H9 (cell line): ENCODE measurements around the gene IL1RAP. TPM values are rescaled to one million over a fixed set of nuclear protein-coding genes. Genes with fewer than 3 reads are reported as not detected.
"Not testable (repeated sequence)": the region's sequence is repeated elsewhere in the genome, so short reads cannot be mapped to it uniquely, and the experiment has no call there.

ENCODE experiments used
- DNase-seq: peaks from one replicate; pipeline ENCODE4 v3.0.0-alpha.2; 2017
- H2AFZ ChIP-seq: one replicate; pipeline ENCODE4 v1.6.1; 2013; ENCODE audit warnings: mild to moderate bottlenecking, low read length, control low read depth, moderate library complexity
- H2AK5ac ChIP-seq: 2 replicates; pipeline ENCODE4 v1.6.1; 2013; ENCODE audit warnings: low read length, control low read depth, mixed read lengths; ENCODE audit not compliant: insufficient read length
- H2BK120ac ChIP-seq: one replicate; pipeline ENCODE4 v1.6.1; 2013; ENCODE audit warnings: low read depth, mild to moderate bottlenecking, low read length, control low read depth, inconsistent platforms; ENCODE audit not compliant: poor library complexity, severe bottlenecking
- H2BK12ac ChIP-seq: 2 replicates; pipeline ENCODE4 v1.6.1; 2013; ENCODE audit warnings: low read length, control low read depth, mixed read lengths, low read depth; ENCODE audit not compliant: insufficient read length
- H2BK15ac ChIP-seq: 2 replicates; pipeline ENCODE4 v1.6.1; 2013; ENCODE audit warnings: low read depth, low read length, control low read depth
- H2BK20ac ChIP-seq: one replicate; pipeline ENCODE4 v1.6.1; 2013; ENCODE audit warnings: low read depth, mild to moderate bottlenecking, low read length, control low read depth, inconsistent platforms; ENCODE audit not compliant: poor library complexity, severe bottlenecking
- H2BK5ac ChIP-seq: 2 replicates; pipeline ENCODE4 v1.6.1; 2013; ENCODE audit warnings: low read length, control low read depth, mixed read lengths; ENCODE audit not compliant: insufficient read length
- H3K14ac ChIP-seq: 2 replicates; pipeline ENCODE4 v1.6.1; 2013; ENCODE audit warnings: low read length, control low read depth; ENCODE audit not compliant: insufficient read depth
- H3K18ac ChIP-seq: 2 replicates; pipeline ENCODE4 v1.6.1; 2013; ENCODE audit warnings: low read depth, mild to moderate bottlenecking, mixed read lengths, low read length, control low read depth; ENCODE audit not compliant: insufficient read length
- H3K23ac ChIP-seq: 2 replicates; pipeline ENCODE4 v1.6.1; 2013; ENCODE audit warnings: low read length, control low read depth, mixed read lengths, low read depth; ENCODE audit not compliant: insufficient read length
- H3K23me2 ChIP-seq: 2 replicates; pipeline ENCODE4 v1.6.1; 2013; ENCODE audit warnings: low read depth, mild to moderate bottlenecking, mixed read lengths, low read length, control low read depth; ENCODE audit not compliant: insufficient read length, poor library complexity, severe bottlenecking
- H3K27ac ChIP-seq: 2 replicates; pipeline ENCODE4 v1.5.1; 2013; ENCODE audit warnings: low read length, control low read depth, mixed read lengths, low read depth; ENCODE audit not compliant: insufficient read length
- H3K27me3 ChIP-seq: 2 replicates; pipeline ENCODE4 v1.6.1; 2013; ENCODE audit warnings: low read length, control low read depth, inconsistent platforms; ENCODE audit not compliant: insufficient read depth
- H3K4ac ChIP-seq: 2 replicates; pipeline ENCODE4 v1.6.1; 2013; ENCODE audit warnings: low read depth, mild to moderate bottlenecking, control low read depth, inconsistent platforms, low read length, moderate library complexity
- H3K4me1 ChIP-seq: 2 replicates; pipeline ENCODE4 v1.6.1; 2013; ENCODE audit warnings: low read length, control low read depth, inconsistent platforms; ENCODE audit not compliant: insufficient read depth
- H3K4me2 ChIP-seq: 2 replicates; pipeline ENCODE4 v1.6.1; 2013; ENCODE audit warnings: low read length, control low read depth, mixed read lengths; ENCODE audit not compliant: insufficient read length, insufficient read depth
- H3K56ac ChIP-seq: 2 replicates; pipeline ENCODE4 v1.6.1; 2013; ENCODE audit warnings: low read depth, mild to moderate bottlenecking, mixed read lengths, low read length, control low read depth; ENCODE audit not compliant: insufficient read length
- H3K79me1 ChIP-seq: 2 replicates; pipeline ENCODE4 v1.6.1; 2013; ENCODE audit warnings: low read depth, mild to moderate bottlenecking, moderate library complexity, low read length, control low read depth, inconsistent platforms; ENCODE audit not compliant: insufficient read depth, poor library complexity, severe bottlenecking
- H3K79me2 ChIP-seq: 2 replicates; pipeline ENCODE4 v1.6.1; 2013; ENCODE audit warnings: low read length, control low read depth, inconsistent platforms; ENCODE audit not compliant: insufficient read depth
- H3K9ac ChIP-seq: 2 replicates; pipeline ENCODE4 v1.6.1; 2013; ENCODE audit warnings: low read length, control low read depth, mixed read lengths; ENCODE audit not compliant: insufficient read length; ENCODE audit errors: extremely low read depth
- H3K9me3 ChIP-seq: one replicate; pipeline ENCODE4 v1.6.1; 2013; ENCODE audit warnings: low read depth, low read length, inconsistent platforms; ENCODE audit not compliant: control insufficient read depth
- H3T11ph ChIP-seq: one replicate; pipeline ENCODE4 v1.6.1; 2013; ENCODE audit warnings: mild to moderate bottlenecking, low read length, control low read depth, inconsistent platforms
- H4K20me1 ChIP-seq: one replicate; pipeline ENCODE4 v1.6.1; 2013; ENCODE audit not compliant: control insufficient read depth, insufficient read length, insufficient read depth
- H4K5ac ChIP-seq: 2 replicates; pipeline ENCODE4 v1.6.1; 2013; ENCODE audit warnings: low read depth, mild to moderate bottlenecking, mixed read lengths, low read length, control low read depth; ENCODE audit not compliant: insufficient read length
- H4K8ac ChIP-seq: replicated peaks from 2 replicates; pipeline ENCODE4 v1.6.1; 2013; ENCODE audit warnings: low read length, control low read depth, mixed read lengths, low read depth; ENCODE audit not compliant: insufficient read length
- H4K91ac ChIP-seq: 2 replicates; pipeline ENCODE4 v1.6.1; 2013; ENCODE audit warnings: low read depth, mild to moderate bottlenecking, moderate library complexity, mixed read lengths, low read length, control low read depth; ENCODE audit not compliant: insufficient read length
- H3K27ac Mint-ChIP-seq, 3 experiments: 2 replicates in 2 of 3; 3 replicates in 1 of 3; pipeline ENCODE4 v1.8.0; 2020 to 2021; ENCODE audit warnings: mixed read lengths in 3 of 3, mild to moderate bottlenecking in 1 of 3, moderate library complexity in 1 of 3
- H3K27me3 Mint-ChIP-seq: 2 replicates; pipeline ENCODE4 v1.8.0; 2021; ENCODE audit warnings: low read depth, mild to moderate bottlenecking, moderate library complexity, mixed read lengths
- H3K36me3 Mint-ChIP-seq, 3 experiments: 2 replicates in 2 of 3; 3 replicates in 1 of 3; pipeline ENCODE4 v1.8.0; 2020 to 2021; ENCODE audit warnings: low read depth in 3 of 3, mixed read lengths in 3 of 3; ENCODE audit not compliant: insufficient read depth in 1 of 3
- H3K4me1 Mint-ChIP-seq, 2 experiments: 2 replicates each; pipeline ENCODE4 v1.8.0; 2020; ENCODE audit warnings: mixed read lengths in 2 of 2
- H3K4me3 Mint-ChIP-seq, 2 experiments: 2 replicates in 1 of 2; 3 replicates in 1 of 2; pipeline ENCODE4 v1.8.0; 2020 to 2021; ENCODE audit warnings: mild to moderate bottlenecking in 2 of 2, mixed read lengths in 2 of 2, moderate library complexity in 1 of 2
- H3K9me3 Mint-ChIP-seq, 2 experiments: 2 replicates in 1 of 2; 3 replicates in 1 of 2; pipeline ENCODE4 v1.8.0; 2020; ENCODE audit warnings: mild to moderate bottlenecking in 2 of 2, mixed read lengths in 2 of 2, moderate library complexity in 1 of 2
- WGBS: extraction: QIAGEN DNeasy Blood & Tissue Kit; methylation state at CpG from one replicate; pipeline ENCODE4 v1.1.7; 2013; ENCODE audit warnings: missing lambda C conversion rate, low lambda C conversion rate, mixed read lengths; ENCODE audit not compliant: insufficient read length; ENCODE audit errors: extremely low coverage; 5-methylcytosine and 5-hydroxymethylcytosine counted together
- total RNA-seq: library from RNA; stranded (reverse); gene quantifications from 2 replicates; pipeline ENCODE4 v1.2.1, GENCODE V29; 2021
- TF ChIP-seq, protein P1 (sequence below): fragments of 200-600 bp; sonication (generic); conservative IDR thresholded peaks from 3 replicates; pipeline ENCODE4 v1.8.0; 2021; ENCODE audit warnings: antibody characterized with exemption, mild to moderate bottlenecking

Gene IL1RAP
- total RNA-seq, 1 experiment from 2014 or later: 4.6 TPM

DNA sequence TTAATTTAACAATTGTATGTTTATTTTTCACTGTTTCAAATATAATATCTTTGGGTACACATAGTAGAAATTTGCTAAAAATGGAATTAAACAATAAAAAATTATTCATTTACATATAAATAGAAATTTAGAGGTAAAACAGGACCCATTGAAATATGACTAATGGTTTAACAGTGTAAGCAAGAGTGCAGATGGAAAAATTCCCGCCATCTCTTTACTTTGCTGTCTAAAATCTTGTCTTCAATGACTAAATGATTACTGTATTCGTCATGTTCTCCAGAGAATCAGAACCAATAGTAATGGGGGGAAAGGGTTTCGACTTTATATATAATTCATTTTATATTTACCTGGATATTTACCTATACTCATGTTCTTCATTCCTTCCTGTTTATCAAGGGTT lies 163.1 kb downstream of the IL1RAP start:
- H3K79me2 ChIP-seq: no peaks in the 10 kb centered on the region
- no peaks in the 10 kb centered on the region for H4K20me1 ChIP-seq
- H2AK5ac ChIP-seq: no peak overlapping the region
- H2AFZ ChIP-seq: no peak overlapping the region
- no peak overlapping the region for H3K56ac ChIP-seq
- no peak for DNase-seq
- no peak overlapping the region for H3K4ac ChIP-seq
- H2BK120ac ChIP-seq: no peak overlapping the region
- no peaks in the 10 kb centered on the region for H3K9me3 ChIP-seq
- Mint-ChIP-seq H3K27me3 (no peaks in the 10 kb centered on the region; the same call in 1 of the 2 replicates), H3K27ac (no peak overlapping the region), H3K36me3 (peaks cover 0 to 13% (median 8%) of the 10 kb centered on the region in 3 experiments; a peak in 5 of 7 replicates), H3K4me1 (peaks cover 6 to 13% of the 10 kb centered on the region in 2 experiments), H3K4me3 (no peak overlapping the region), H3K9me3 (peaks cover 7 to 11% of the 10 kb centered on the region in 2 experiments; a peak in 4 of 5 replicates)
- H3K23me2 ChIP-seq: no peaks in the 10 kb centered on the region
- no peak overlapping the region for H3T11ph ChIP-seq
- H3K79me1 ChIP-seq: no peaks in the 10 kb centered on the region
- H3K23ac ChIP-seq: no peak overlapping the region
- no peaks in the 10 kb centered on the region for H3K27me3 ChIP-seq
- no peak overlapping the region for H3K18ac ChIP-seq
- H2BK15ac ChIP-seq: no peak overlapping the region
- H3K9ac ChIP-seq: no peak overlapping the region
- H3K27ac ChIP-seq: no peak overlapping the region
- no CpG with 5 or more reads among the region's 3 CpGs for WGBS
- no peak overlapping the region for H2BK12ac ChIP-seq
- no peak overlapping the region for H4K8ac ChIP-seq
- no peak overlapping the region for H3K14ac ChIP-seq
- H4K91ac ChIP-seq: no peak overlapping the region
- H4K5ac ChIP-seq: no peak overlapping the region
- no peak overlapping the region for H2BK5ac ChIP-seq
- H3K4me2 ChIP-seq: no peak overlapping the region
- TF ChIP-seq, protein P1, sequence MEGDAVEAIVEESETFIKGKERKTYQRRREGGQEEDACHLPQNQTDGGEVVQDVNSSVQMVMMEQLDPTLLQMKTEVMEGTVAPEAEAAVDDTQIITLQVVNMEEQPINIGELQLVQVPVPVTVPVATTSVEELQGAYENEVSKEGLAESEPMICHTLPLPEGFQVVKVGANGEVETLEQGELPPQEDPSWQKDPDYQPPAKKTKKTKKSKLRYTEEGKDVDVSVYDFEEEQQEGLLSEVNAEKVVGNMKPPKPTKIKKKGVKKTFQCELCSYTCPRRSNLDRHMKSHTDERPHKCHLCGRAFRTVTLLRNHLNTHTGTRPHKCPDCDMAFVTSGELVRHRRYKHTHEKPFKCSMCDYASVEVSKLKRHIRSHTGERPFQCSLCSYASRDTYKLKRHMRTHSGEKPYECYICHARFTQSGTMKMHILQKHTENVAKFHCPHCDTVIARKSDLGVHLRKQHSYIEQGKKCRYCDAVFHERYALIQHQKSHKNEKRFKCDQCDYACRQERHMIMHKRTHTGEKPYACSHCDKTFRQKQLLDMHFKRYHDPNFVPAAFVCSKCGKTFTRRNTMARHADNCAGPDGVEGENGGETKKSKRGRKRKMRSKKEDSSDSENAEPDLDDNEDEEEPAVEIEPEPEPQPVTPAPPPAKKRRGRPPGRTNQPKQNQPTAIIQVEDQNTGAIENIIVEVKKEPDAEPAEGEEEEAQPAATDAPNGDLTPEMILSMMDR: no peak
- H3K4me1 ChIP-seq: no peaks in the 10 kb centered on the region
- no peak overlapping the region for H2BK20ac ChIP-seq

DNA sequence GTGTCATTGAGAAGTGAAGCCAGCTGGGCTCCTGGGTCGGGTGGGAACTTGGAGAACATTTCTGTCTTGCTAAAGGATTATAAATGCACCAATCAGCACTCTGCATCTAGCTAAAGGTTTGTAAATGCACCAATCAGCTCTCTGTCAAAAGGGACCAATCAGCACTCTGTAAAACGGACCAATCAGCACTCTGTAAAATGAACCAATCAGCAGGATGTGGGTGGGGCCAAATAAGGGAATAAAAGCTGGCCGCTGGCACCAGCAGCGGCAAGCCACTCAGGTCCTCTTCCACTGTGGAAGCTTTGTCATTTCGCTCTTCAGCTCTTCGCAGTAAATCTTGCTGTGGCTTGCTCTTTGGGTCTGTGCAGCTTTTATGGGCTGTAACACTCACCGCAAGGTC lies 164.0 kb downstream of the IL1RAP start:
- H3T11ph ChIP-seq, H2BK20ac ChIP-seq, H3K27me3 Mint-ChIP-seq, H3K9ac ChIP-seq, H2AK5ac ChIP-seq, H3K4me1 ChIP-seq, H3K27ac Mint-ChIP-seq, H4K5ac ChIP-seq, H3K4ac ChIP-seq, H3K18ac ChIP-seq, H3K27ac ChIP-seq, H3K56ac ChIP-seq, H2BK15ac ChIP-seq, H3K23ac ChIP-seq, H3K23me2 ChIP-seq, H3K4me2 ChIP-seq, H2BK120ac ChIP-seq, H3K79me2 ChIP-seq, H4K8ac ChIP-seq, H4K91ac ChIP-seq, H3K4me3 Mint-ChIP-seq, H2BK5ac ChIP-seq, DNase-seq, H2AFZ ChIP-seq, H3K79me1 ChIP-seq, H3K9me3 ChIP-seq, H3K14ac ChIP-seq, H2BK12ac ChIP-seq, H3K27me3 ChIP-seq, H4K20me1 ChIP-seq: not testable (repeated sequence)
- peaks cover 6 to 13% of the 10 kb centered on the region in 2 experiments for H3K4me1 Mint-ChIP-seq
- H3K9me3 Mint-ChIP-seq: peaks cover 7 to 11% of the 10 kb centered on the region in 2 experiments; a peak in 4 of 5 replicates
- peaks cover 0 to 13% (median 8%) of the 10 kb centered on the region in 3 experiments; a peak in 5 of 7 replicates for H3K36me3 Mint-ChIP-seq
- no CpG with 5 or more reads among the region's 7 CpGs for WGBS
